GM21529 (cell line): ENCODE data around the gene MICAL2.

ENCODE experiments used
- ATAC-seq: cut with Tn5 transposase; IDR thresholded peaks from one replicate; pipeline ENCODE4 v1.9.1; 2021; ENCODE audit not compliant: unreplicated experiment

Gene MICAL2

GRCh38 chr11:12269104-12269441, 158.7 kb downstream of the MICAL2 start:
- ATAC-seq, result no peak

- no peak for ATAC-seq
These were observed 159.2 kb downstream of the MICAL2 start for GRCh38 chr11:12269446-12270214.

GRCh38 chr11:12270215-12270797, 159.9 kb downstream of the MICAL2 start:
- ATAC-seq, result no peak

GRCh38 chr11:12270817-12271216, 160.4 kb downstream of the MICAL2 start:
- no peak for ATAC-seq

GRCh38 chr11:12271241-12271640, 160.9 kb downstream of the MICAL2 start:
- no peak for ATAC-seq

GRCh38 chr11:12271826-12272366, 161.5 kb downstream of the MICAL2 start:
- no peak for ATAC-seq

GRCh38 chr11:12272821-12273617, 162.6 kb downstream of the MICAL2 start:
- no peak for ATAC-seq

- ATAC-seq, result no peak
These were observed 163.2 kb downstream of the MICAL2 start for GRCh38 chr11:12273618-12273995.

- ATAC-seq, result no peak
These were observed 163.7 kb downstream of the MICAL2 start for GRCh38 chr11:12274056-12274455.

GRCh38 chr11:12274558-12275197, 164.3 kb downstream of the MICAL2 start:
- ATAC-seq, result no peak

- no peak for ATAC-seq
These were observed 165.4 kb downstream of the MICAL2 start for GRCh38 chr11:12275818-12276217.

GRCh38 chr11:12276356-12276755, 166.0 kb downstream of the MICAL2 start:
- no peak for ATAC-seq

GRCh38 chr11:12276831-12277475, 166.6 kb downstream of the MICAL2 start:
- no peak for ATAC-seq

GRCh38 chr11:12278766-12279671, 168.6 kb downstream of the MICAL2 start:
- ATAC-seq, result no peak

GRCh38 chr11:12279672-12280108, 169.3 kb downstream of the MICAL2 start:
- no peak for ATAC-seq

GRCh38 chr11:12280199-12280837, 169.9 kb downstream of the MICAL2 start:
- no peak for ATAC-seq

GRCh38 chr11:12280838-12281565, 170.6 kb downstream of the MICAL2 start:
- no peak for ATAC-seq
